Measurements from ENCODE around the gene TRIM27.
"Not testable (repeated sequence)": the region's sequence is repeated elsewhere in the genome, so short reads cannot be mapped to it uniquely, and the experiment has no call there.

TRIM27 gene

DNA sequence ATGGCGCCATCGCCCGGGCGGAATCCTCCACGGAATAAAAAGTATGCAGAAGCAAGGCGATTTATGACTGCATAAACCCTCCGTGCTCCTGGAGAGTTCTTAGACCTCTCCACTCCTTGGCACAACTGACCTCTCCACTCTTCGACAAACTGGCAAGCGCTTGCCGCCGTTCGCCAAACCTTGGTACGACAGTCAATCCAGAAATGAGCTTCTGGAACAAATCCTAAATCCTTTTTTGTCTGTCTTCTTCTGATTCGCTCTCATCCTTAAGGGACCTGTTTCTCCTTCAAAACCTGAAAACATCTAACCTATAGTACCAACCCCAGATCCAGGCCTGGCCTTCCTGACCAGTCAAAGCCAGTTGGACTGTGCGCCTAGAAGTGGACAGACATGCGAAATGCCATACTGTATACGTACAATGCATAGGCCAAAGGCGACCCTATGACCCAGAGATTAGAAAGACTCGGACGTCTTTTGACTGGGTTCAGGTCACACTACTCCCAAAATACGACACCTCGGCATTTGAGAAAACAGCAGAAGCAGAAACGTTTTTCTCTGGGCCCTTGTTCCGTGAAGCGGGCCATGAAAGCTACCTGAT is 59.4 kb downstream of the TRIM27 start:
- peak overlapping the region in 1 of 2 donors; percentile 53 for H3K27ac ChIP-seq (ENCODE audit: low read depth in 2 of 2, low read length in 2 of 2)
- peaks cover 0 to 2% of the 10 kb centered on the region in 2 donors for H3K9me3 ChIP-seq (ENCODE audit: control insufficient read depth in 2 of 2, low read length in 2 of 2)
- no peaks in the 10 kb centered on the region for H3K27me3 ChIP-seq (ENCODE audit: control insufficient read depth in 2 of 2, insufficient read depth in 2 of 2, low read length in 2 of 2)
- H3K36me3 ChIP-seq (ENCODE audit: control insufficient read depth in 2 of 2, insufficient read depth in 2 of 2, low read length in 2 of 2): no peaks in the 10 kb centered on the region
- peak overlapping the region; percentile 80 to 92 for H3K4me3 ChIP-seq (ENCODE audit: low read length in 2 of 2)
- peaks cover 7 to 8% of the 10 kb centered on the region in 2 donors for H3K4me1 ChIP-seq (ENCODE audit: control insufficient read depth in 2 of 2, insufficient read depth in 2 of 2, low read length in 2 of 2)
- peak overlapping the region; percentile 62 to 63 for H3K9ac ChIP-seq (ENCODE audit: low read depth in 1 of 2, low read length in 2 of 2)

DNA sequence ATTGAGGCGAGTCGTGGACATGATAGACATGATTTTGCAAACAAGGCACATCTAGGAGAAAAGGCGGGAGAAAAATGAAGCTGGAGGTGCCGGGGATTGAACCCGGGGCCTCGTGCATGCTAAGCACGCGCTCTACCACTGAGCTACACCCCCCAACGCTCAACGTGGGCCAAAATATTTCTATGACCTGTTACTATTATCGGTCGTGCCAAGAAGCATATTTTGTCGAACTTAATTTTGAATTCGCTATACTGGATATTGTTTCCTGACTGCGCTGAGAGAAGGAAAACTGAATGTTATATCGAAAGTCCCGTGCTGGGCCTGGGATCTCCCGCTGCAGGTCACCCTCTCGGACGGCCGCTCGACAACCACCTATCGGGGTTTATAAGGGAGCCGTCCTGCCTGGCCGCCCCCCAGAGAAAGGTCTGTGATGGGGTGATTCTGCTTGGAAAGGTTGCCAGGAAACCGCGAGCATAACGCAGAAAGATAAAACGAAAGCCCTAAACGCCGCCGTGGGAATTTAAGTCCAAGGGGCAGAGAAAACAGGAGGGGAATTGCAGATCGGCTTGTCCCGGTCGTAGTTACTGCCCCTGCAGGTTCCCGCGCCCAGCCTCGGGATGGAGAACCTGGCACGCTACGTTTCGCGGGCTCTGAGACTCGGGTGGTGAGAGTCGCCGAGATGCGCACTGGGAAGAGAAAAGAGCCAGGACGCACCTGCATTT is 60.0 kb downstream of the TRIM27 start:
- Histone ChIP-seq H3K27ac (ENCODE audit: low read depth in 2 of 2, low read length in 2 of 2) (peak overlapping the region; percentile 53 to 56), H3K27me3 (ENCODE audit: control insufficient read depth in 2 of 2, insufficient read depth in 2 of 2, low read length in 2 of 2) (no peaks in the 10 kb centered on the region)

DNA sequence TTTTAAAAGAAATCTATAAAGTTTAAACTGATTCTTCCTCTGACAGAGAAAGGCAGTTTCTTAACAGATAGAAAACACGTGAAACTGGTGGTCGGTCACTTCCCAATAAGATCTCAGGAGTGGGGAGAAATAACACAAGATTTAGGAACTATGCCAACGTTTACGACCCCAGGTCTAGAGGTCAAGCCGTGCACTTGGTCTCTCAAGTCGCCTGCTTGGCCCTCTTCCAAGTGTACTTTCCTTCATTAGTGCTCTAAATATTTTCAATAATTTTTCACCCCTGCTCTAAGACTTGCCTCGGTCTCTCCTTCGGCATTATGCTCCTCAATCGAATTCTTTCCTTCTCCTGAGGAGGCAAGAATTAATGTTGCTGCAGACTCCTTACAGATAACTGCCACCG is 61.7 kb downstream of the TRIM27 start:
- H3K27ac ChIP-seq (ENCODE audit: low read depth in 2 of 2, low read length in 2 of 2): no peak overlapping the region
- no peaks in the 10 kb centered on the region for H3K36me3 ChIP-seq (ENCODE audit: control insufficient read depth in 2 of 2, insufficient read depth in 2 of 2, low read length in 2 of 2)
- peaks cover 7% of the 10 kb centered on the region in 2 donors for H3K4me1 ChIP-seq (ENCODE audit: control insufficient read depth in 2 of 2, insufficient read depth in 2 of 2, low read length in 2 of 2)
- H3K9ac ChIP-seq (ENCODE audit: low read depth in 1 of 2, low read length in 2 of 2): no peak overlapping the region
- H3K27me3 ChIP-seq (ENCODE audit: control insufficient read depth in 2 of 2, insufficient read depth in 2 of 2, low read length in 2 of 2): no peaks in the 10 kb centered on the region
- H3K9me3 ChIP-seq (ENCODE audit: control insufficient read depth in 2 of 2, low read length in 2 of 2): peaks cover 0 to 2% of the 10 kb centered on the region in 2 donors
- no peak overlapping the region for H3K4me3 ChIP-seq (ENCODE audit: low read length in 2 of 2)

More for the DNA sequence above, 60.0 kb downstream of the TRIM27 start:
- H3K4me1 ChIP-seq (ENCODE audit: control insufficient read depth in 2 of 2, insufficient read depth in 2 of 2, low read length in 2 of 2): peaks cover 7 to 8% of the 10 kb centered on the region in 2 donors
- H3K36me3 ChIP-seq (ENCODE audit: control insufficient read depth in 2 of 2, insufficient read depth in 2 of 2, low read length in 2 of 2): no peaks in the 10 kb centered on the region
- peak overlapping the region; percentile 80 to 92 for H3K4me3 ChIP-seq (ENCODE audit: low read length in 2 of 2)
- peaks cover 0 to 2% of the 10 kb centered on the region in 2 donors for H3K9me3 ChIP-seq (ENCODE audit: control insufficient read depth in 2 of 2, low read length in 2 of 2)
- H3K9ac ChIP-seq (ENCODE audit: low read depth in 1 of 2, low read length in 2 of 2): peak overlapping the region; percentile 62 to 63

DNA sequence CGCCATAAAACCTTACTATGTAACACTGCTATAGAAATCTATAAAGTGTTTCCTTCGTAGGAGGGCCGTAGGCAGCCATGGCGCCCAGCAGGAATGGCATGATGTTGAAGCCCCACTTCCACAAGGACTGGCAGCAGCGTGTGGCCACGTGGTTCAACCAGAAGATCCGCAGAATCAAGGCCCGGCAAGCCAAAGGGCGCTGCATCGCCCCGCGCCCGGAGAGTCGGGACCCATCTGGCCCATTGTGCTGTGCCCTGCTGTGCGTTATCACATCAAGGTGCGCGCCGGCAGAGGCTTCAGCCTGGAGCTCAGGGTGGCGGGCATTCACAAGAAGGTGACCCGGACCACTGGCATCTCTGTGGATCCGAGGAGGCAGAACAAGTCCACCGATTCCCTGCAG is 62.4 kb downstream of the TRIM27 start:
- no peak overlapping the region for H3K9ac ChIP-seq (ENCODE audit: low read depth in 1 of 2, low read length in 2 of 2)
- H3K36me3 ChIP-seq (ENCODE audit: control insufficient read depth in 2 of 2, insufficient read depth in 2 of 2, low read length in 2 of 2): no peaks in the 10 kb centered on the region
- H3K9me3 ChIP-seq (ENCODE audit: control insufficient read depth in 2 of 2, low read length in 2 of 2): peaks cover 0 to 2% of the 10 kb centered on the region in 2 donors
- H3K4me3 ChIP-seq (ENCODE audit: low read length in 2 of 2): no peak overlapping the region
- H3K4me1 ChIP-seq (ENCODE audit: control insufficient read depth in 2 of 2, insufficient read depth in 2 of 2, low read length in 2 of 2): peaks cover 5 to 7% of the 10 kb centered on the region in 2 donors
- H3K27ac ChIP-seq (ENCODE audit: low read depth in 2 of 2, low read length in 2 of 2): no peak overlapping the region
- no peaks in the 10 kb centered on the region for H3K27me3 ChIP-seq (ENCODE audit: control insufficient read depth in 2 of 2, insufficient read depth in 2 of 2, low read length in 2 of 2)

DNA sequence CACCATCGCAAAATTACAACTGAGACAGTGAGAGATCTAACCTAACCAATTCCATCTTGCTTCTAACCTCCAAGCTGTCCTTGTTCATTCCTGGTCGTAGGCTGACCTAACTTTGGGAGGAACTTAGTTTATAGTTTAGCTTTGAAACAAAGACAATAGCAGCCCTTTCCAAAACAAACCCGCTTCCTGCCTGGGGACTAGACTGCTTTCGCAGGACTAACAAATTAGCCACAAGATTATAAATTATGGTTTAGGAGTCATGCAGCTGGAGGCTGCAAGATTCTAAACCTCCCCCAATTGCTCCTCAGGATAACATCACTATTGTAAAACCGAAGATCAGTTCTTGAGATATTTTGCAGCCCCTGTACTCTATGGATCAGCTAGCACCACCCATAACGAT is 63.2 kb downstream of the TRIM27 start:
- H3K36me3 ChIP-seq (ENCODE audit: control insufficient read depth in 2 of 2, insufficient read depth in 2 of 2, low read length in 2 of 2): no peaks in the 10 kb centered on the region
- no peak overlapping the region for H3K27ac ChIP-seq (ENCODE audit: low read depth in 2 of 2, low read length in 2 of 2)

DNA sequence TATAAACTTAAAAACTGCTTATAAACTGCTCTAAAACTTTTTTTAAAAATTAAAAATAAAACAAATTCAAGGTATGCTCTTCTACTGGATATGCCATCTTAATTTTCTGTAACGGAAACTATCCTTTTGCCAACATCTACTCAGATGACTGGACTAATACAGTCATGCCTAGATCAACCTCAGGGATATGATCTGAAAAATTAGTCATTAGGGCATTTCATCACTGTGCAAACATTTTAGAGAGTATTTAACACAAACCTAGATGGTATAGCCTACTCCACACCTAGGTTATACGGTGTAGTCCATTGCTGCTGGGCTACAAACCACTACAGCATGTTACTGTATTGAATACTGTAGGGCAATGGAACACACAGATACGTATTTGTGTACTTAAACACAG is 64.8 kb downstream of the TRIM27 start:
- Histone ChIP-seq H3K9ac (ENCODE audit: low read depth in 1 of 2, low read length in 2 of 2) (no peak overlapping the region), H3K4me1 (ENCODE audit: control insufficient read depth in 2 of 2, insufficient read depth in 2 of 2, low read length in 2 of 2) (no peaks in the 10 kb centered on the region), H3K36me3 (ENCODE audit: control insufficient read depth in 2 of 2, insufficient read depth in 2 of 2, low read length in 2 of 2) (no peaks in the 10 kb centered on the region), H3K27me3 (ENCODE audit: control insufficient read depth in 2 of 2, insufficient read depth in 2 of 2, low read length in 2 of 2) (no peaks in the 10 kb centered on the region), H3K4me3 (ENCODE audit: low read length in 2 of 2) (no peak overlapping the region), H3K27ac (ENCODE audit: low read depth in 2 of 2, low read length in 2 of 2) (no peak overlapping the region), H3K9me3 (ENCODE audit: control insufficient read depth in 2 of 2, low read length in 2 of 2) (no peaks in the 10 kb centered on the region)

More for the DNA sequence above, 63.2 kb downstream of the TRIM27 start:
- H3K4me3 ChIP-seq (ENCODE audit: low read length in 2 of 2): no peak overlapping the region
- peaks cover 0 to 2% of the 10 kb centered on the region in 2 donors for H3K9me3 ChIP-seq (ENCODE audit: control insufficient read depth in 2 of 2, low read length in 2 of 2)
- peaks cover 5 to 7% of the 10 kb centered on the region in 2 donors for H3K4me1 ChIP-seq (ENCODE audit: control insufficient read depth in 2 of 2, insufficient read depth in 2 of 2, low read length in 2 of 2)
- H3K9ac ChIP-seq (ENCODE audit: low read depth in 1 of 2, low read length in 2 of 2): no peak overlapping the region
- no peaks in the 10 kb centered on the region for H3K27me3 ChIP-seq (ENCODE audit: control insufficient read depth in 2 of 2, insufficient read depth in 2 of 2, low read length in 2 of 2)

DNA sequence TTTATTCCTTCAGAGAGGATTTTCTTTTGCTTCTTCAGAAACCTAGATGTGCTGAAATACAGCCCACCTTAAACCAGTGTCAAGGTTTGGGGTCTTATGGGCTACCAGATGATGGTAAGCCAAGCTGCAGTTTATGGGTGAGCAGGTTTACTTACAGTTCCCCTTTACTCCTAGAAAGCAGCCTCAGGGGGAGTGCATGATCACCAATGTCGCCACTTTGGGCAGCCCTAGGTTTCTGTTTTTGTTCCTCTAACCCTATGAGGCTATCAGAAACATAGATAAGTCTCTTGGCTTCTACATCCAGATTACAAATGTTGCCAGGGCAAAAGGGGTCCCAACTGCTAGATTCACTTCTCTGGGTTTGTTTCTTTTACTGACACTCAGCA is 67.2 kb downstream of the TRIM27 start:
- Histone ChIP-seq H3K36me3 (ENCODE audit: control insufficient read depth in 2 of 2, insufficient read depth in 2 of 2, low read length in 2 of 2) (no peaks in the 10 kb centered on the region), H3K4me1 (ENCODE audit: control insufficient read depth in 2 of 2, insufficient read depth in 2 of 2, low read length in 2 of 2) (no peaks in the 10 kb centered on the region), H3K27me3 (ENCODE audit: control insufficient read depth in 2 of 2, insufficient read depth in 2 of 2, low read length in 2 of 2) (no peaks in the 10 kb centered on the region), H3K27ac (ENCODE audit: low read depth in 2 of 2, low read length in 2 of 2) (no peak overlapping the region), H3K4me3 (ENCODE audit: low read length in 2 of 2) (no peak overlapping the region), H3K9ac (ENCODE audit: low read depth in 1 of 2, low read length in 2 of 2) (no peak overlapping the region), H3K9me3 (ENCODE audit: control insufficient read depth in 2 of 2, low read length in 2 of 2) (no peaks in the 10 kb centered on the region)

DNA sequence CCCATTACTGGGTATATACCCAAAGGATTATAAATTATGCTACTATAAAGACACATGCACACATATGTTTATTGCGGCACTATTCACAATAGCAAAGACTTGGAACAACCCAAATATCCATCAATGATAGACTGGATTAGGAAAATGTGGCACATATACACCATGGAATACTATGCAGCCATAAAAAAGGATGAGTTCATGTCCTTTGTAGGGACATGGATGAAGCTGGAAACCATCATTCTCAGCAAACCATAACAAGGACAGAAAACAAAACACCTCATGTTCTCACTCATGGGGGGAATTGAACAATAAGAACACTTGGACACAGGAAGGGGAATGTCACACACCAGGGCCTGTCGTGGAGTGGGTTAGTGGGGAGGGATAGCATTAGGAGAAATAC is 69.4 kb downstream of the TRIM27 start:
- not testable (repeated sequence) for H3K9ac ChIP-seq (ENCODE audit: low read depth in 1 of 2, low read length in 2 of 2); H3K27ac ChIP-seq (ENCODE audit: low read depth in 2 of 2, low read length in 2 of 2); H3K4me1 ChIP-seq (ENCODE audit: control insufficient read depth in 2 of 2, insufficient read depth in 2 of 2, low read length in 2 of 2); H3K4me3 ChIP-seq (ENCODE audit: low read length in 2 of 2); H3K36me3 ChIP-seq (ENCODE audit: control insufficient read depth in 2 of 2, insufficient read depth in 2 of 2, low read length in 2 of 2); H3K27me3 ChIP-seq (ENCODE audit: control insufficient read depth in 2 of 2, insufficient read depth in 2 of 2, low read length in 2 of 2); H3K9me3 ChIP-seq (ENCODE audit: control insufficient read depth in 2 of 2, low read length in 2 of 2)
